ENCODE results near the gene ZFYVE28.
"Not testable (repeated sequence)": the region's sequence is repeated elsewhere in the genome, so short reads cannot be mapped to it uniquely, and the experiment has no call there.

Gene ZFYVE28

GRCh38 chr4:2388429-2389182, 29.8 kb downstream of the ZFYVE28 start:
- DNase-seq, result no peak

GRCh38 chr4:2387829-2388228, 30.6 kb downstream of the ZFYVE28 start:
- no peak for DNase-seq

DNA sequence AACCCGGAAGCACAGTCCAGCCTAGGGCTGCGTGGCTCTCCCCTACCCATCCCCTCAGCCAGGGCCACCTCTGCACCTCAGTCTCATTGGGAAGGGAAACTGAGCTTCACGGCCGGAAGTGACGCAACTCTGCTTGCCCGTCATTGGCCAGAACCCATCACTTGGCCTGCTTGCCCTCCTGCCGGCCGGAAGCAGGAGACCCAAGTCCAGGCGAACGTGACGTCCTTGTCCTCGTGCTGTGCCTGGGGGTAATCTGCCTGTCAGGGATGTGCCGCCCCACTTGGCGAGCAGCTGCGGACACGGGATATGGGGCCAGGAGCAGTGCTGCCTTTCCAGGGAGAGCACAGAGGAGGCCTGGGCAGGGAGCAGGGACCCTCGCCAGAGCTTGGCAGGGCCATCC, 31.2 kb downstream of the ZFYVE28 start:
- DNase-seq, result no peak

DNA sequence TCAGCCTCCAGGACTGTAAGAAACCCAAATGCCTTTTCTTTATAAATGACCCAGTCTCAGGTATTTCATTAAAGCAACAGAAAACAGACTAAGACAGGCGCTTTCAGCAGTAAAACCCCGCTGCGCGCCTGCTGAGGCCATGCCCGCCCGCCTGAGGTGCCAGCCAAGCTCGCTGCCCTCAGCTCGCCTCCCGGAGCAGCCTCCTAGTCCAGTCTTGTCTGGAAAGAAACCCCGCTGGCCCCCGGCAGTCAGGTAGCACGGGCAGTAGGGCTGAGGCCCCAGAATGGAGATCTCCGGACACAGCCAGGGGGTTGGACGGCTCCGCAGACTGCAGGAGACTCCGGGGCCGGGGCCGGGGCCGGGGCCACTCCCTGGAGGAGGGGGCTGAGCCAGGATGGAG, 31.7 kb downstream of the ZFYVE28 start:
- DNase-seq, result no peak

GRCh38 chr4:2385516-2385915, 32.9 kb downstream of the ZFYVE28 start:
- DNase-seq, result no peak

DNA sequence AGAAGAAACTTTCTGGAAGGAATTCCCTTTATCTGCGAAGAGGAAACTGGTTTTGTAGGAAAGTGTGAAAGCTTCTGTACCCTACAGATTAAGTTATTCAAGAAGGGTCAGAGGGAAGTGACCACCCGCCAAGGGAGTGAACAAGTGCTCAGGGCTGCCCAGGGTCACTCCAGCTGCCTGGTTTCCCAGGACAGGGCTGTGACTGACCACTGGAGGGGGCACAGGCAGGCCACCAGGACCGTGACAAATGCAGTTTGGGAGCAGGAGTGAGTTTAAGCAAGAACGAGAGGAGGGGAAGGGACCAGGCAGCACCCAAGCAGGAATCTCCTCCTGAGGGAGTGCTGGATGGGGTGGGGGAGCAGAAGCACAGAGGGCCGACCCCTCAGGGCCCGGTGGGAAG, 34.2 kb downstream of the ZFYVE28 start:
- DNase-seq, result no peak

GRCh38 chr4:2383760-2384159, 34.7 kb downstream of the ZFYVE28 start:
- no peak for DNase-seq

GRCh38 chr4:2383220-2383631, 35.2 kb downstream of the ZFYVE28 start:
- not testable (repeated sequence) for DNase-seq

DNA sequence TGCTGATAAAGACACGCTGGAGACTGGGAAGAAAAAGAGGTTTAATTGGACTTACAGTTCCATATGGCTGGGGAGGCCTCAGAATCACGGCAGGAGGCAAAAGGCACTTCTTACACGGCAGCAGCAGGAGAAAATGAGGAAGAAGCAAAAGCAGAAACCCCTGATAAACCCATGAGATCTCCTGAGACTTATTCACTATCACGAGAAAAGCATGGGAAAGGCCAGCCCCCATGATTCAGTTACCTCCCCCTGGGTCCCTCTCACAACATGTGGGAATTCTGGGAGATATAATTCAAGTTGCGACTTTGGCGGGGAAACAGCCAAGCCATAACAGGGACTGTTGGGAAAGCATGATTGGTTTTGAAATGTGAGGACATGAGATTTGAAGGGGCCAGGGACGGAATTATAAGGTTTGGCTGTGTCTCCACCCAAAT, 35.7 kb downstream of the ZFYVE28 start:
- DNase-seq, result not testable (repeated sequence)

DNA sequence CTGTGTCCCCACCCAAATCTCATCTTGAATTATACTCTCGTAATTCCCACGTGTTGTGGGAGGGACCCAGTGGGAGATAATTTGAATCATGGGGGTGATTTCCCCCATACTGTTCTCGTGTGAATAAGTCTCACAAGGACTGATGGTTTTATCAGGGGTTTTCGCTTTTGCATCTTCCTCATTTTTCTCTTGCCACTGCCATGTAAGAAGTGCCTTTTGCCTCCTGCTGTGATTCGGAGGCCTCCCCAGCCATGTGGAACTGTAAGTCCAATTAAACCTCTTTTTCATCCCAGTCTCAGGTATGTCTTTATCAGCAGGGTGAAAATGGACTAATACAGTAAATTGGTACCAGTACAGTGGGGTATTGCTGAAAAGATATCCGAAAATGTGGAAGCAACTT, 37.9 kb downstream of the ZFYVE28 start:
- DNase-seq, result not testable (repeated sequence)

- DNase-seq, result no peak
These were observed 39.5 kb downstream of the ZFYVE28 start for GRCh38 chr4:2378898-2379297.

DNA sequence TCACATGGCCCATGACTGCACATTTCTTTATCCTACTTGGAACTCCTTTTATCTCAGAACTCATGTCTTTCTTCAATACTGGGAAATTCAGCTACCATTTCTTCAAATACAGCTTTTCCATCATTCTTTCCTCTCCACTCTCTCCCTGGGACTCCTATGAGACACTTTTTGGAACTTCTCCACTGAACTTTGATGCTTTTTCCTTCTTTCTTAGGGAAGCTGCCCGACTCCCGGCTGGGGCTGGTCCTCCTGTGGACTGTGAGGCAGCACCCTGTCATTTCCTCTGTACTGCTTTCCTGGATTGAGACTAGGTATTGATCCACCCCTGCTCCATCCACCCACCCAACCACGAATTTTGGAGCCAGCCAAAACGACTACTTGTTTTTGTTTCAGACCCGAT, 40.0 kb downstream of the ZFYVE28 start:
- DNase-seq, result no peak

DNA sequence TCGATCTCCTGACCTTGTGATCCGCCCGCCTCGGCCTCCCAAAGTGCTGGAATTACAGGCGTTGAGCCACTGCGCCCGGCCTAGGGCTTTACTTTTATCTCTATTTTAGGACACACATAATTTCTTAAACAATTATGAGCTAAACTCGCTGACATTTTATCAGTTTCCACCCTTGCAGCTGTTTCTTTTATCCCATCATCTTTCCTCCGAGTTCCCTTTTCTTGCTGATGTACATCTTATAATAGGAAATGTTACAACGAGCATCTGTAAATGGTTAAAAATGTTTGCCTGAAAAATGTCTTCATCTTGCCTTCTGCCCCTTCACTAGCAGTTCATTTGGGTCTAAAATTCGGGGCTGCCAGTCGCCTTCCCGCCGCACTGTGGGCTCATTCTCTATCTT, 41.2 kb downstream of the ZFYVE28 start:
- no peak for DNase-seq

DNA sequence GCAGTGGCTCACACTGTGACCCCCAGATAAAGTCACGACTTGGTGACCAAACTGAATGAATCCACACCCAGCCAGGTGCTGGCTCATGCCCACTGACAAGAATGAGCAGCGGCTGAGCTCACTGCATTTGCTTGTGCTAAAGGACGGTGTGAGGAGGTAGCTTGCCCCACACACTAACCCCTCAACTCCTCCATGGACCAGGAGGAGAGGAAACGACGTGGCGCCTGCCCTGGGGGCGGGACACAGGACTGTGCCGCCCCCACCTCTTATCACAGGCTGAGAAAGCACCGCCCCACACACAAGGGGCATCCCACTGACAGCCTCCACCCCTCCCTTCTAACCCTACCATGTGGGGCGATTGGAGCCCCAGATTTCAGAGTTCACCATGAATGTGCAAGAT, 43.0 kb downstream of the ZFYVE28 start:
- no peak for DNase-seq

GRCh38 chr4:2373532-2373931, 44.9 kb downstream of the ZFYVE28 start:
- no peak for DNase-seq

DNA sequence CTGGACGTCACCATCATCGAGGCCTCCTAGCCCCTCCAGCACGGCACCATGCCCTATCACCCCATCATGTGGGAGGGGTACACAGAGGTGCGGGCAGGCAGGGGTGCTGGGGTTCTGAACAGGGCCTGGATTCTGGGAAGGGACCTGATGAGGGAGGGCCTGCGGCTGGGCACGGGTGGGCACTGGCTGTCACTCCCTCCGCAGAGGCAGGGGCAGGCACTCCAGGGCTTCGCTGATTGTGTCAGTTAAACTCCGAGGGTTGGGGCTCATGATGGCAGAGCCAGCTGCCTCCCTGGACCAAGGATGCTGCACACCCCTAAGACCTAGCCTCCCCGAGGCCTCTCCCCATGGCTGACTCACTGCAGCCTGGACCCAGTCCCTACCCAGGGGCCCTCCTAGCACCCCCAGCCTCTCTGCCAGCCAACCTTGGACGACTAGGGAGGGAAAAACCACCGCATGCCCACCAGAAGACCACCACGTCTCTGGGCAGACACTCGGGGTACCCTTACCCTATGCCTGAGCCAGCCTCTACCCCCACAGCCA, 45.9 kb downstream of the ZFYVE28 start:
- no peak for DNase-seq

GRCh38 chr4:2371765-2372487, 46.5 kb downstream of the ZFYVE28 start:
- DNase-seq, result no peak

- no peak for DNase-seq
These were observed 47.7 kb downstream of the ZFYVE28 start for GRCh38 chr4:2370597-2371320.

GRCh38 chr4:2368746-2369437, 49.6 kb downstream of the ZFYVE28 start:
- no peak for DNase-seq

DNA sequence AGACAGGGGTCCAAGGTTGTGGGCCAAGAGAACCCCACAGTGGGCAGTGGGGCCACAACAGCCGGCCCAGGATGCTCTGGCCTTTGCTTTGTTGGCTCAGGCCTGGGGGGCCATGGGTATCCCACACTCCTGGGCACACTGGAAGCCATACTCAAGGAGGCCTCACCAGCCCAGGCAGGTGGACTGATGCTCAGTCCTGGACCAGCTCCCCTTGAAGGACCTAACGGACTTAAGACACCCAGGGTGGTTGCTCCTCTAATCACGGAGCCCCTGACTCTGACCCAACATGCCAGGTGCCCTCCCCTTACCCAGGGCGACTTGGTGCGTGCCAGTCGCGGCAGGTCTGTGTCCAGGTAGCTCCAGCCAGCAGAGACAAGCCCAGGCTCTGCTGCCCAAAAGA, 50.8 kb downstream of the ZFYVE28 start:
- no peak for DNase-seq

GRCh38 chr4:2366252-2367192, 51.9 kb downstream of the ZFYVE28 start:
- DNase-seq, result no peak

DNA sequence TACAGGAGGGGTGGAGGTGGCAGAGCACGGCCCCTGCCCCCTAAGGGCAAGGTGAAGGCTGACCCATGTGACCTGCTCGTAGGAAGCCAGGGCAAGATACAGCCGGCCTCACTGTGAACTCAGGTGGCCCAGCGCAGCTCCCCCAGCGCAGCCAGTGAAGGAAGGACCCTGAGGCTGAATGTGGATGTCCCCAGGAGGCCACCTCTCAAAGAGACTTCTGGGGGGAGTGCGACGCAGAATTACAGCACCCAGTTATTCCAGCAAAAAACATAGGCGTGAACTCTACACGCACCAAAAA, 52.6 kb downstream of the ZFYVE28 start:
- no peak for DNase-seq

Measured in MV-4-11 (cell line).